ENCODE results near the gene MRAP2.
"Not testable (repeated sequence)": the region's sequence is repeated elsewhere in the genome, so short reads cannot be mapped to it uniquely, and the experiment has no call there.

Gene MRAP2

GRCh38 chr6:84062519-84063154 lies 29.1 kb downstream of the MRAP2 start:
- H3K4me3 ChIP-seq (ENCODE audit: insufficient read depth in 1 of 2, low read depth in 1 of 2, low read length in 2 of 2) = no peak overlapping the region
- H3K23ac ChIP-seq (ENCODE audit: low read length in 2 of 2) = no peak overlapping the region
- H3K9ac ChIP-seq (ENCODE audit: low read length) = no peak overlapping the region
- no peaks in the 10 kb centered on the region for H3K79me1 ChIP-seq (replicated peaks; ENCODE audit: low read length, poor library complexity, severe bottlenecking)
- DNase-seq = no peak
- H3K27ac ChIP-seq (ENCODE audit: low read length, poor library complexity, severe bottlenecking) = no peak overlapping the region
- H4K8ac ChIP-seq (ENCODE audit: low read length) = no peak overlapping the region
- no peak overlapping the region for H2AFZ ChIP-seq (ENCODE audit: low read depth, low read length)
- no peak overlapping the region for H2BK120ac ChIP-seq (ENCODE audit: low read depth, low read length)
- H2BK5ac ChIP-seq (ENCODE audit: low read depth, low read length, poor library complexity, severe bottlenecking) = no peak overlapping the region
- H3K4me2 ChIP-seq (ENCODE audit: low read length, poor library complexity, severe bottlenecking) = no peak overlapping the region
- no peak overlapping the region for H2AK5ac ChIP-seq (ENCODE audit: low read length, severe bottlenecking)
- H3K36me3 ChIP-seq (ENCODE audit: control insufficient read depth in 1 of 2, insufficient read depth in 2 of 2, low read depth in 1 of 2, low read length in 2 of 2) = no peaks in the 10 kb centered on the region
- 29% methylated on average over 5 of the region's 6 CpGs for WGBS
- H2BK12ac ChIP-seq (ENCODE audit: low read length in 2 of 2) = no peak overlapping the region
- no peak overlapping the region for H3K4ac ChIP-seq (ENCODE audit: low read depth in 1 of 2, low read length in 2 of 2)
- H4K91ac ChIP-seq (ENCODE audit: low read length) = no peak overlapping the region
- H3K14ac ChIP-seq (ENCODE audit: low read length in 2 of 2) = peak overlapping the region in 1 of 2 experiments; percentile 15
- no peak overlapping the region for H3K18ac ChIP-seq (ENCODE audit: low read depth in 1 of 2, low read length in 2 of 2)
- H3K4me1 ChIP-seq (ENCODE audit: control insufficient read depth, insufficient read depth, low read depth, low read length) = no peaks in the 10 kb centered on the region
- H3K9me3 ChIP-seq (ENCODE audit: control insufficient read depth, low read length) = no peaks in the 10 kb centered on the region
- peaks cover 0 to 4% of the 10 kb centered on the region in 2 experiments for H3K27me3 ChIP-seq (ENCODE audit: control insufficient read depth in 1 of 2, insufficient read depth in 1 of 2, low read length in 2 of 2)
- H2BK15ac ChIP-seq (ENCODE audit: low read depth, poor library complexity, severe bottlenecking) = no peak overlapping the region

GRCh38 chr6:84065693-84066290 lies 32.2 kb downstream of the MRAP2 start:
- Histone ChIP-seq H4K8ac (ENCODE audit: low read length) (no peak overlapping the region), H3K36me3 (ENCODE audit: control insufficient read depth in 1 of 2, insufficient read depth in 2 of 2, low read depth in 1 of 2, low read length in 2 of 2) (no peaks in the 10 kb centered on the region), H2BK12ac (ENCODE audit: low read length in 2 of 2) (no peak overlapping the region), H3K9ac (ENCODE audit: low read length) (peak overlapping the region; percentile 71), H3K23ac (ENCODE audit: low read length in 2 of 2) (no peak overlapping the region), H2BK15ac (ENCODE audit: low read depth, poor library complexity, severe bottlenecking) (no peak overlapping the region), H3K79me1 (replicated peaks; ENCODE audit: low read length, poor library complexity, severe bottlenecking) (no peaks in the 10 kb centered on the region), H3K18ac (ENCODE audit: low read depth in 1 of 2, low read length in 2 of 2) (no peak overlapping the region), H2BK120ac (ENCODE audit: low read depth, low read length) (no peak overlapping the region), H3K27me3 (ENCODE audit: control insufficient read depth in 1 of 2, insufficient read depth in 1 of 2, low read length in 2 of 2) (no peaks in the 10 kb centered on the region), H3K9me3 (ENCODE audit: control insufficient read depth, low read length) (no peaks in the 10 kb centered on the region), H3K27ac (ENCODE audit: low read length, poor library complexity, severe bottlenecking) (no peak overlapping the region), H3K14ac (ENCODE audit: low read length in 2 of 2) (no peak overlapping the region), H4K91ac (ENCODE audit: low read length) (no peak overlapping the region), H3K4ac (ENCODE audit: low read depth in 1 of 2, low read length in 2 of 2) (no peak overlapping the region), H3K4me2 (ENCODE audit: low read length, poor library complexity, severe bottlenecking) (no peak overlapping the region), H2BK5ac (ENCODE audit: low read depth, low read length, poor library complexity, severe bottlenecking) (no peak overlapping the region), H2AFZ (ENCODE audit: low read depth, low read length) (no peak overlapping the region), H3K4me1 (ENCODE audit: control insufficient read depth, insufficient read depth, low read depth, low read length) (no peaks in the 10 kb centered on the region), H2AK5ac (ENCODE audit: low read length, severe bottlenecking) (no peak overlapping the region), H3K4me3 (ENCODE audit: insufficient read depth in 1 of 2, low read depth in 1 of 2, low read length in 2 of 2) (no peak overlapping the region)
- WGBS = 83% methylated on average over 2 of the region's 2 CpGs
- DNase-seq = no peak

GRCh38 chr6:84066536-84066935 lies 33.0 kb downstream of the MRAP2 start:
- H2BK12ac ChIP-seq (ENCODE audit: low read length in 2 of 2) = no peak overlapping the region
- WGBS = 100% methylated on average over 1 of the region's 3 CpGs
- no peaks in the 10 kb centered on the region for H3K79me1 ChIP-seq (replicated peaks; ENCODE audit: low read length, poor library complexity, severe bottlenecking)
- no peak overlapping the region for H3K4ac ChIP-seq (ENCODE audit: low read depth in 1 of 2, low read length in 2 of 2)
- no peaks in the 10 kb centered on the region for H3K9me3 ChIP-seq (ENCODE audit: control insufficient read depth, low read length)
- no peak overlapping the region for H3K4me3 ChIP-seq (ENCODE audit: insufficient read depth in 1 of 2, low read depth in 1 of 2, low read length in 2 of 2)
- no peak overlapping the region for H2AFZ ChIP-seq (ENCODE audit: low read depth, low read length)
- no peak overlapping the region for H3K4me2 ChIP-seq (ENCODE audit: low read length, poor library complexity, severe bottlenecking)
- peak overlapping the region; percentile 71 for H3K9ac ChIP-seq (ENCODE audit: low read length)
- no peak overlapping the region for H4K91ac ChIP-seq (ENCODE audit: low read length)
- H3K36me3 ChIP-seq (ENCODE audit: control insufficient read depth in 1 of 2, insufficient read depth in 2 of 2, low read depth in 1 of 2, low read length in 2 of 2) = no peaks in the 10 kb centered on the region
- no peak overlapping the region for H3K14ac ChIP-seq (ENCODE audit: low read length in 2 of 2)
- H3K18ac ChIP-seq (ENCODE audit: low read depth in 1 of 2, low read length in 2 of 2) = no peak overlapping the region
- H3K27ac ChIP-seq (ENCODE audit: low read length, poor library complexity, severe bottlenecking) = no peak overlapping the region
- no peak overlapping the region for H2AK5ac ChIP-seq (ENCODE audit: low read length, severe bottlenecking)
- H4K8ac ChIP-seq (ENCODE audit: low read length) = no peak overlapping the region
- H2BK120ac ChIP-seq (ENCODE audit: low read depth, low read length) = no peak overlapping the region
- H3K4me1 ChIP-seq (ENCODE audit: control insufficient read depth, insufficient read depth, low read depth, low read length) = no peaks in the 10 kb centered on the region
- no peak overlapping the region for H2BK5ac ChIP-seq (ENCODE audit: low read depth, low read length, poor library complexity, severe bottlenecking)
- H3K27me3 ChIP-seq (ENCODE audit: control insufficient read depth in 1 of 2, insufficient read depth in 1 of 2, low read length in 2 of 2) = no peaks in the 10 kb centered on the region
- no peak for DNase-seq
- H3K23ac ChIP-seq (ENCODE audit: low read length in 2 of 2) = no peak overlapping the region
- H2BK15ac ChIP-seq (ENCODE audit: low read depth, poor library complexity, severe bottlenecking) = no peak overlapping the region

GRCh38 chr6:84068873-84069272 lies 35.3 kb downstream of the MRAP2 start:
- not testable (repeated sequence) for H3K4me2 ChIP-seq (ENCODE audit: low read length, poor library complexity, severe bottlenecking); H3K4ac ChIP-seq (ENCODE audit: low read depth in 1 of 2, low read length in 2 of 2); H3K14ac ChIP-seq (ENCODE audit: low read length in 2 of 2); H3K4me3 ChIP-seq (ENCODE audit: insufficient read depth in 1 of 2, low read depth in 1 of 2, low read length in 2 of 2); H4K91ac ChIP-seq (ENCODE audit: low read length); H2BK15ac ChIP-seq (ENCODE audit: low read depth, poor library complexity, severe bottlenecking); H3K36me3 ChIP-seq (ENCODE audit: control insufficient read depth in 1 of 2, insufficient read depth in 2 of 2, low read depth in 1 of 2, low read length in 2 of 2); H3K79me1 ChIP-seq (replicated peaks; ENCODE audit: low read length, poor library complexity, severe bottlenecking); H3K27me3 ChIP-seq (ENCODE audit: control insufficient read depth in 1 of 2, insufficient read depth in 1 of 2, low read length in 2 of 2); H2BK120ac ChIP-seq (ENCODE audit: low read depth, low read length); H3K4me1 ChIP-seq (ENCODE audit: control insufficient read depth, insufficient read depth, low read depth, low read length); H4K8ac ChIP-seq (ENCODE audit: low read length); H2AFZ ChIP-seq (ENCODE audit: low read depth, low read length); H3K9me3 ChIP-seq (ENCODE audit: control insufficient read depth, low read length); H2BK12ac ChIP-seq (ENCODE audit: low read length in 2 of 2); H3K9ac ChIP-seq (ENCODE audit: low read length); DNase-seq; H2AK5ac ChIP-seq (ENCODE audit: low read length, severe bottlenecking); H3K18ac ChIP-seq (ENCODE audit: low read depth in 1 of 2, low read length in 2 of 2); H3K23ac ChIP-seq (ENCODE audit: low read length in 2 of 2); H2BK5ac ChIP-seq (ENCODE audit: low read depth, low read length, poor library complexity, severe bottlenecking); H3K27ac ChIP-seq (ENCODE audit: low read length, poor library complexity, severe bottlenecking)
- 86% methylated on average over 5 of the region's 5 CpGs for WGBS

All from mesenchymal stem cell (in vitro differentiated cells and primary cell).